SK-N-SH (cell line): Measurements from ENCODE around the gene DUS2.
"Not testable (repeated sequence)": the region's sequence is repeated elsewhere in the genome, so short reads cannot be mapped to it uniquely, and the experiment has no call there.

Experiments
- CTCF ChIP-seq: fragments of 200-600 bp; sonication (generic); IDR thresholded peaks from 2 replicates; pipeline ENCODE4 v1.6.1; 2017; ENCODE audit warnings: antibody characterized with exemption, mild to moderate bottlenecking, moderate library complexity
- ELF1 ChIP-seq: IDR thresholded peaks from 2 replicates; pipeline ENCODE4 v1.4.0; 2012
- FOSL2 ChIP-seq: IDR thresholded peaks from 2 replicates; pipeline ENCODE4 v1.4.0; 2012; ENCODE audit warnings: low read depth, mild to moderate bottlenecking, moderate library complexity, borderline replicate concordance
- MXI1 ChIP-seq: IDR thresholded peaks from 2 replicates; pipeline ENCODE4 v1.6.1; 2012; ENCODE audit warnings: mild to moderate bottlenecking, low read depth, low read length, improper control_type of control experiment
- RAD21 ChIP-seq: IDR thresholded peaks from 2 replicates; pipeline ENCODE4 v1.6.1; 2012; ENCODE audit warnings: mild to moderate bottlenecking, low read length
- RCOR1 ChIP-seq: fragments of 150-350 bp; IDR thresholded peaks from 2 replicates; pipeline ENCODE4 v1.6.1; 2017; ENCODE audit warnings: antibody characterized with exemption, low read length
- REST ChIP-seq: IDR thresholded peaks from 2 replicates; pipeline ENCODE4 v1.6.1; 2012; ENCODE audit warnings: mild to moderate bottlenecking, low read depth, low read length, moderate library complexity

- not testable (repeated sequence) for TF ChIP-seq CTCF, FOSL2, ELF1, RCOR1, RAD21, MXI1, REST
Measured at GRCh38 chr16:68107230-68107928, 84.3 kb downstream of the DUS2 start.
